Loucy (cell line): ENCODE measurements around the gene CCDC188.

Experiments used
- H2AFZ ChIP-seq: fragments of 200-600 bp; sonication (generic); 2 replicates; pipeline ENCODE4 v1.6.0; 2016; ENCODE audit warnings: antibody characterized with exemption, mild to moderate bottlenecking, low read length, moderate library complexity
- H3F3A ChIP-seq: fragments of 200-600 bp; 2 replicates; pipeline ENCODE4 v1.6.0; 2016; ENCODE audit warnings: antibody characterized with exemption, low read depth, mild to moderate bottlenecking
- H3K27me3 ChIP-seq: fragments of 200-600 bp; sonication (generic); 2 replicates; pipeline ENCODE4 v1.6.1; 2014; ENCODE audit warnings: low read length, mild to moderate bottlenecking; ENCODE audit not compliant: insufficient read depth, poor library complexity, severe bottlenecking
- H3K36me3 ChIP-seq: fragments of 200-600 bp; sonication (generic); 2 replicates; pipeline ENCODE4 v1.6.1; 2016; ENCODE audit warnings: low read length; ENCODE audit not compliant: insufficient read depth
- H3K4me1 ChIP-seq: fragments of 200-600 bp; sonication (generic); 2 replicates; pipeline ENCODE4 v1.5.1; 2014; ENCODE audit warnings: low read length, mild to moderate bottlenecking; ENCODE audit not compliant: insufficient read depth, poor library complexity, severe bottlenecking
- H3K4me2 ChIP-seq: fragments of 200-600 bp; sonication (generic); 2 replicates; pipeline ENCODE4 v1.6.0; 2014; ENCODE audit warnings: antibody characterized with exemption, low read length, low read depth, mild to moderate bottlenecking; ENCODE audit not compliant: poor library complexity, severe bottlenecking
- H3K4me3 ChIP-seq: fragments of 200-600 bp; sonication (generic); 2 replicates; pipeline ENCODE4 v1.5.1; 2014; ENCODE audit warnings: low read length, mild to moderate bottlenecking, mixed read lengths; ENCODE audit not compliant: poor library complexity, severe bottlenecking
- H3K79me2 ChIP-seq: fragments of 200-600 bp; sonication (generic); 2 replicates; pipeline ENCODE4 v1.6.1; 2014; ENCODE audit warnings: low read length; ENCODE audit not compliant: insufficient read depth
- H3K9ac ChIP-seq: fragments of 200-600 bp; sonication (generic); 2 replicates; pipeline ENCODE4 v1.6.0; 2014; ENCODE audit warnings: mild to moderate bottlenecking, low read depth, low read length, moderate library complexity; ENCODE audit not compliant: poor library complexity, severe bottlenecking
- H3K9me2 ChIP-seq: fragments of 200-600 bp; sonication (generic); replicated peaks from 2 replicates; pipeline ENCODE4 v1.6.1; 2016; ENCODE audit warnings: low read depth, low read length, mixed read lengths
- H3K9me3 ChIP-seq: fragments of 200-600 bp; sonication (generic); 2 replicates; pipeline ENCODE4 v1.6.1; 2014; ENCODE audit warnings: mild to moderate bottlenecking, antibody characterized with exemption, low read length, low read depth; ENCODE audit not compliant: insufficient read depth
- H4K20me1 ChIP-seq: fragments of 200-600 bp; sonication (generic); 2 replicates; pipeline ENCODE4 v1.6.0; 2014; ENCODE audit warnings: antibody characterized with exemption, low read length, mild to moderate bottlenecking; ENCODE audit not compliant: insufficient read depth, poor library complexity, severe bottlenecking
- EZH2phosphoT487 ChIP-seq: fragments of 200-600 bp; IDR thresholded peaks from 2 replicates; pipeline ENCODE4 v1.6.1; 2018; ENCODE audit warnings: antibody characterized with exemption, mild to moderate bottlenecking, moderate library complexity, borderline replicate concordance
- TF ChIP-seq, protein P1 (sequence below): fragments of 200-600 bp; sonication (generic); conservative IDR thresholded peaks from 2 replicates; pipeline ENCODE4 v1.5.1; 2014; ENCODE audit warnings: mild to moderate bottlenecking, antibody characterized with exemption, low read length

CCDC188 gene

DNA sequence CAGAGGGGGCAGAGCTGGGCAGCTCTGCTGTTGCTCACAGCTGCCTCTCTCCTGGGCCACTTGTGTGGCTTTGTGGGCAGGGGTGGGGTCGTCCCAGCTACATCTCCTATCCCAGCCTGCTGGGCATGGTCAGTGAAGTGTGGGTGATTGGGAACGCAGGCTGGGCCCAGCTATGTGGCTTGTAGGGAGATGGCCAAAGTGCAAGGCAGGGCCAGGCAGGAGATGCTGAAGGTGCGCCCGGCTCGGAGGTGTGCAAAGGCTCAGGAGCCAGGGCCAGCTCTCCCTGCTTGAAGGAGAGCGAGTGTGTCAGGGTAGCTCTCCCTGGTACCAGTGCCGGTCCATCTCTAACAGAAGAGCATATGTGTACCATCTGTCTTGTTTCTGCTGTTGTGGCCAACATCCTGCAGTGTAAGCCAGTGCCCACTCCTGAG is 43.4 kb downstream of the CCDC188 start:
- Histone ChIP-seq H3K9me3 (no peaks in the 10 kb centered on the region), H3K27me3 (no peaks in the 10 kb centered on the region), H3K36me3 (peaks cover 89% of the 10 kb centered on the region; the same call in 1 of the 2 replicates), H3K4me1 (no peaks in the 10 kb centered on the region), H3F3A (no peaks in the 10 kb centered on the region), H3K4me3 (no peak overlapping the region), H3K4me2 (no peak overlapping the region), H4K20me1 (peaks cover 24% of the 10 kb centered on the region), H3K9me2 (no peaks in the 10 kb centered on the region), H3K9ac (no peak overlapping the region), H3K79me2 (peaks cover 33% of the 10 kb centered on the region), H2AFZ (no peak overlapping the region)
- no peak for TF ChIP-seq EZH2phosphoT487
- TF ChIP-seq, protein P1, sequence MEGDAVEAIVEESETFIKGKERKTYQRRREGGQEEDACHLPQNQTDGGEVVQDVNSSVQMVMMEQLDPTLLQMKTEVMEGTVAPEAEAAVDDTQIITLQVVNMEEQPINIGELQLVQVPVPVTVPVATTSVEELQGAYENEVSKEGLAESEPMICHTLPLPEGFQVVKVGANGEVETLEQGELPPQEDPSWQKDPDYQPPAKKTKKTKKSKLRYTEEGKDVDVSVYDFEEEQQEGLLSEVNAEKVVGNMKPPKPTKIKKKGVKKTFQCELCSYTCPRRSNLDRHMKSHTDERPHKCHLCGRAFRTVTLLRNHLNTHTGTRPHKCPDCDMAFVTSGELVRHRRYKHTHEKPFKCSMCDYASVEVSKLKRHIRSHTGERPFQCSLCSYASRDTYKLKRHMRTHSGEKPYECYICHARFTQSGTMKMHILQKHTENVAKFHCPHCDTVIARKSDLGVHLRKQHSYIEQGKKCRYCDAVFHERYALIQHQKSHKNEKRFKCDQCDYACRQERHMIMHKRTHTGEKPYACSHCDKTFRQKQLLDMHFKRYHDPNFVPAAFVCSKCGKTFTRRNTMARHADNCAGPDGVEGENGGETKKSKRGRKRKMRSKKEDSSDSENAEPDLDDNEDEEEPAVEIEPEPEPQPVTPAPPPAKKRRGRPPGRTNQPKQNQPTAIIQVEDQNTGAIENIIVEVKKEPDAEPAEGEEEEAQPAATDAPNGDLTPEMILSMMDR: no peak

DNA sequence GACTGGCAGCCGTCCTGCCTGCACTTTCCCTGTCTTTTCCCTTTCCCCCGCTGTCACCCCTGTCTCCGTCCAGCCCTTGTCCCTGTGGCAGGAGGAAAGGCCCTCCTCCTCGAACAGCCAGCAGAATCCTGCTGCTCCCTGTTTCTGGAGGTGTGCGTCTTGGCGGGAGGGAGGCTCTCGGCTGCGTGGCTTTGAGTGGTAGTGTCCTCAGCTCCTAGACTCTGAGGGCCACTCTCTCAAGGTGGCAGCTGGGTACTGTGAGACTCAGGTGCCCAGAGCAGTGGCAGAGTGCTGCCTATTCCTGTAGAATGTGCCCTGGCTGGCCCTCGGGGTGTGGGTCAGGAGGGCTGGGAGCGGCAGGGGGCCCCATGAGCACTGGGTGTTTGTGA is 44.0 kb downstream of the CCDC188 start:
- Histone ChIP-seq H3K9ac (no peak overlapping the region), H3K36me3 (peaks cover 89% of the 10 kb centered on the region; the same call in 1 of the 2 replicates)

DNA sequence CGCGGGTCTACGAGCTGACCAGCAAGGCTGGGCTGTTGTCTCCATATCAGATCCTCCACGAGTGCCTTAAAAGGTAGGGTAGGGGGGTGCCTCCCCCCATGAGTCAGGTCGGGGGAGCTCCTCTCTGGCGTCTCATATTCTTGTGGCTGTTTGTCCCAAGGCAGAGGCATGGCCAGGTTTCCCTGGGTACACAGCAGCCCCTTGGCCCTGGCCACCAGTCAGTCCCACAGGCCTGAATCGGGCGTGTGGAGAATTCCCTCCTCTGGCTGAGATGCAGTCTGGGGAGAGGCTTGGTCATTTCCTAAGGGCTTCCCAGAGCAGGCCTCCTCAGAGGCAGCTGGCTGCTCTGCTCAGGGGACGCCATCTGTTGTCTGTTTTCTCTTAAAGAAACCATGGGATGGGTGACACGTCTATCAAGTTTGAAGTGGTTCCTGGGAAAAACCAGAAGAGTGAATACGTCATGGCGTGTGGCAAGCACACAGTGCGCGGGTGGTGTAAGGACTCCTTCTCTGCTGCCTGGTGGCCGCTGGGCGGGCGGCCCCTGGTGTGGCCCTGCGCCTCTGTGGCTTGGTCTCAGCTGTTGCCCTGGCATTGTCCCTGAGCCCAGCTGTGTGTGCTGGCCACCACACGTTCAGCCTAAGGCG is 44.5 kb downstream of the CCDC188 start:
- TF ChIP-seq EZH2phosphoT487: no peak
- TF ChIP-seq, protein P1: no peak
- no peaks in the 10 kb centered on the region for H3K9me2 ChIP-seq
- no peaks in the 10 kb centered on the region for H3K9me3 ChIP-seq
- no peaks in the 10 kb centered on the region for H3K4me1 ChIP-seq
- H3K27me3 ChIP-seq: no peaks in the 10 kb centered on the region
- peaks cover 34% of the 10 kb centered on the region for H4K20me1 ChIP-seq
- no peak overlapping the region for H3K9ac ChIP-seq
- H3K36me3 ChIP-seq: peaks cover 90% of the 10 kb centered on the region; the same call in 1 of the 2 replicates
- H3K79me2 ChIP-seq: peaks cover 43% of the 10 kb centered on the region
- H3K4me2 ChIP-seq: no peak overlapping the region
- H3F3A ChIP-seq: no peaks in the 10 kb centered on the region
- H3K4me3 ChIP-seq: no peak overlapping the region
- no peak overlapping the region for H2AFZ ChIP-seq

More for the DNA sequence above, 44.0 kb downstream of the CCDC188 start:
- no peaks in the 10 kb centered on the region for H3F3A ChIP-seq
- H3K4me2 ChIP-seq: no peak overlapping the region
- H3K27me3 ChIP-seq: no peaks in the 10 kb centered on the region
- no peaks in the 10 kb centered on the region for H3K4me1 ChIP-seq
- no peak for TF ChIP-seq EZH2phosphoT487
- TF ChIP-seq, protein P1: no peak
- no peak overlapping the region for H2AFZ ChIP-seq
- H3K9me2 ChIP-seq: no peaks in the 10 kb centered on the region
- H4K20me1 ChIP-seq: peaks cover 30% of the 10 kb centered on the region
- H3K79me2 ChIP-seq: peaks cover 39% of the 10 kb centered on the region
- no peak overlapping the region for H3K4me3 ChIP-seq
- H3K9me3 ChIP-seq: no peaks in the 10 kb centered on the region
